GM13977 (cell line): ENCODE results near the gene FOXK1.

Source experiments
- DNase-seq: peaks from one replicate; pipeline ENCODE4 v3.0.0; 2012; ENCODE audit warnings: low spot score
- CTCF ChIP-seq: IDR thresholded peaks from 2 replicates; pipeline ENCODE4 v1.5.1; 2012; ENCODE audit warnings: mild to moderate bottlenecking, control low read depth; ENCODE audit not compliant: insufficient read depth; ENCODE audit errors: extremely low read depth, missing control alignments
- in situ Hi-C: fragments of 300-500 bp; cut with MboI; formaldehyde crosslinking; loops from one replicate; pipeline ENCODE4 v1.12.0; 2022; ENCODE audit warnings: low sequenced_read_pairs, low pct_unique_long_range_greater_than_20kb, mixed read lengths, inconsistent platforms; ENCODE audit not compliant: unreplicated experiment

Gene FOXK1

GRCh38 chr7:4727914-4728705 is 46.0 kb downstream of the FOXK1 start:
- in situ Hi-C loops: no loop called here
- DNase-seq: no peak
- TF ChIP-seq CTCF: no peak

GRCh38 chr7:4729266-4729665 is 47.2 kb downstream of the FOXK1 start:
- no peak for DNase-seq
- no peak for TF ChIP-seq CTCF
- in situ Hi-C loops: no loop called here

GRCh38 chr7:4730276-4730675 is 48.2 kb downstream of the FOXK1 start:
- TF ChIP-seq CTCF: no peak
- no peak for DNase-seq
- in situ Hi-C loops: no loop called here

GRCh38 chr7:4730971-4731370 is 48.9 kb downstream of the FOXK1 start:
- TF ChIP-seq CTCF: no peak
- no peak for DNase-seq
- in situ Hi-C loops: no loop called here

GRCh38 chr7:4731803-4732202 is 49.7 kb downstream of the FOXK1 start:
- no peak for DNase-seq
- in situ Hi-C loops: no loop called here
- TF ChIP-seq CTCF: no peak

- in situ Hi-C loops: no loop called here
- TF ChIP-seq CTCF: no peak
- DNase-seq: no peak
Observed at GRCh38 chr7:4733936-4734528, 51.9 kb downstream of the FOXK1 start.
